Vagina (tissue), 2 donors: ENCODE data around the gene FRG1. TPM values are rescaled to one million over a fixed set of nuclear protein-coding genes. Genes with fewer than 3 reads are reported as not detected.
"Not testable (repeated sequence)": the region's sequence is repeated elsewhere in the genome, so short reads cannot be mapped to it uniquely, and the experiment has no call there.

Experiments
- DNase-seq, 2 donors: peaks; one replicate each; pipeline ENCODE4 v3.0.0-alpha.2; 2017; ENCODE audit errors: extremely low spot score in 2 of 2
- H3K27ac ChIP-seq: fragments of 200-600 bp; sonication (generic); one replicate; pipeline ENCODE4 v1.5.1; 2019
- H3K27me3 ChIP-seq: fragments of 200-600 bp; sonication (generic); one replicate; pipeline ENCODE4 v1.5.1; 2019
- H3K36me3 ChIP-seq, 2 donors: fragments of 200-600 bp; sonication (generic); one replicate each; pipeline ENCODE4 v1.5.1; 2017 to 2019
- H3K4me1 ChIP-seq: fragments of 200-600 bp; sonication (generic); one replicate; pipeline ENCODE4 v1.5.1; 2019
- H3K4me3 ChIP-seq, 2 donors: fragments of 200-600 bp; sonication (generic); 1 replicate in 1 of 2; 2 replicates in 1 of 2; pipeline ENCODE4 v1.5.1; 2016 to 2019
- H3K9me3 ChIP-seq: fragments of 200-600 bp; sonication (generic); one replicate; pipeline ENCODE4 v1.5.1; 2019
- POLR2A ChIP-seq, 2 donors: fragments of 450-650 bp; IDR thresholded peaks; one replicate each; pipeline ENCODE4 v1.6.1; 2017; ENCODE audit warnings: antibody characterized with exemption in 2 of 2, mild to moderate bottlenecking in 2 of 2, moderate library complexity in 2 of 2
- POLR2AphosphoS5 ChIP-seq, 2 donors: sonication (generic); formaldehyde crosslinking; IDR thresholded peaks; one replicate each; pipeline ENCODE4 v1.9.0; 2017; ENCODE audit warnings: antibody characterized with exemption in 2 of 2, mild to moderate bottlenecking in 2 of 2, low read depth in 1 of 2; ENCODE audit not compliant: insufficient read depth in 1 of 2
- intact Hi-C: fragments of 100-400 bp; cut with DNase I; formaldehyde crosslinking; loops from one replicate; pipeline ENCODE4 v1.15.1; 2023
- total RNA-seq: library from RNA; depleted of rRNA; stranded (reverse); fragments of >200 nt; gene quantifications from one replicate; pipeline ENCODE4 v1.2.3, GENCODE V29; 2016
- TF ChIP-seq, protein P1 (sequence below), 3 experiments: fragments of 450-650 bp in 2 of 3; fragments of 200-600 bp in 1 of 3; sonication (generic) in 1 of 3; IDR thresholded peaks; one replicate each; pipeline ENCODE4 v1.5.1; 2017 to 2019; ENCODE audit warnings: antibody characterized with exemption in 3 of 3, mild to moderate bottlenecking in 2 of 3, moderate library complexity in 2 of 3

The FRG1 gene
- total RNA-seq, 1 donor from 2014 or later, result 36.1 TPM

DNA sequence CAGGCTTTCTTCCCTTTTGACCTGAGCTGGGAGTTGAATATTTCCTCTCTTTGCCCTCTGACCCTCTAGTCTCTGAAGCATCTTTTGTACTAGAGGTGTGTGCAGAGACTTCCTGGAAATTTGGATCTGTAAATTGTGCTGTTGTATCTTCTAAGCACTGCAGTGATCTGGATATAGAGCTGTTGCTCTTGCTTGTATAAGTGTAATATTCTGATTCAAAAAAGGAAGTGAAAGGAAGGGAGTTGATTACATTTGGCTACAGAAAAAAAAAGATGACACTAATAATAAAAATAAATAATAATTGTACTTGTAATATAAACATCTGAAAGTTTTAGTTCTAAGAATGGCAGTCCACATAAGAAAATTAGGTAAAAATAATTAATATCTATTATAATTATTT is 33.0 kb downstream of the FRG1 start:
- H3K36me3 ChIP-seq, result no peaks in the 10 kb centered on the region
- H3K4me3 ChIP-seq, result no peak overlapping the region
- no peaks in the 10 kb centered on the region for H3K27me3 ChIP-seq
- TF ChIP-seq POLR2AphosphoS5 (IDR thresholded peaks at IDR 0.05; ENCODE audit: insufficient read depth in 1 of 2, low read depth in 1 of 2), result no peak
- TF ChIP-seq, protein P1, sequence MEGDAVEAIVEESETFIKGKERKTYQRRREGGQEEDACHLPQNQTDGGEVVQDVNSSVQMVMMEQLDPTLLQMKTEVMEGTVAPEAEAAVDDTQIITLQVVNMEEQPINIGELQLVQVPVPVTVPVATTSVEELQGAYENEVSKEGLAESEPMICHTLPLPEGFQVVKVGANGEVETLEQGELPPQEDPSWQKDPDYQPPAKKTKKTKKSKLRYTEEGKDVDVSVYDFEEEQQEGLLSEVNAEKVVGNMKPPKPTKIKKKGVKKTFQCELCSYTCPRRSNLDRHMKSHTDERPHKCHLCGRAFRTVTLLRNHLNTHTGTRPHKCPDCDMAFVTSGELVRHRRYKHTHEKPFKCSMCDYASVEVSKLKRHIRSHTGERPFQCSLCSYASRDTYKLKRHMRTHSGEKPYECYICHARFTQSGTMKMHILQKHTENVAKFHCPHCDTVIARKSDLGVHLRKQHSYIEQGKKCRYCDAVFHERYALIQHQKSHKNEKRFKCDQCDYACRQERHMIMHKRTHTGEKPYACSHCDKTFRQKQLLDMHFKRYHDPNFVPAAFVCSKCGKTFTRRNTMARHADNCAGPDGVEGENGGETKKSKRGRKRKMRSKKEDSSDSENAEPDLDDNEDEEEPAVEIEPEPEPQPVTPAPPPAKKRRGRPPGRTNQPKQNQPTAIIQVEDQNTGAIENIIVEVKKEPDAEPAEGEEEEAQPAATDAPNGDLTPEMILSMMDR (IDR thresholded peaks at IDR 0.05), result no peak
- TF ChIP-seq POLR2A (IDR thresholded peaks at IDR 0.05), result no peak
- H3K4me1 ChIP-seq, result no peaks in the 10 kb centered on the region
- intact Hi-C loops, result no loop called here
- no peak overlapping the region for H3K27ac ChIP-seq
- H3K9me3 ChIP-seq, result no peaks in the 10 kb centered on the region
- no peak for DNase-seq

DNA sequence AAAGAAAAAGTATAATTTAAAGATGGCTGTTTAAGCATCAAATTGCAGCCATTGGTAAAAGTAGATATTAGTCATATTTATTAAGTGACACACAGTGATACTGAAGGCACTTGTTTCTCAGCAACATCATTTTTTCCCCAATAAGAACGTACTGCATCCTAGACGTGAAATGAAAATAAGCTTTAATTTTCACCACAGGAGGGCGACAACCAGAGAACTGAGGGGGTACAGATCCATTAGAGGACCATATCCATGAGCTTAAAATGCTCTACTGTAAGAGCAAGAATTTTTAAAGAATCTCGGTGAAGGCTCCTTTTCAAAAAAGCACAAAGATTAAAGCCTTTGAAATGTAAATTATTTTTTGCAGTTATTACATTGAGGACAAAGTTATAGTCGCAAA is 33.4 kb downstream of the FRG1 start:
- TF ChIP-seq POLR2A (IDR thresholded peaks at IDR 0.05), result no peak
- H3K27me3 ChIP-seq, result no peaks in the 10 kb centered on the region
- H3K9me3 ChIP-seq, result no peaks in the 10 kb centered on the region
- no peak for DNase-seq
- H3K4me1 ChIP-seq, result no peaks in the 10 kb centered on the region
- no peak overlapping the region for H3K27ac ChIP-seq
- intact Hi-C loops, result no loop called here
- H3K36me3 ChIP-seq, result no peaks in the 10 kb centered on the region
- no peak overlapping the region for H3K4me3 ChIP-seq

DNA sequence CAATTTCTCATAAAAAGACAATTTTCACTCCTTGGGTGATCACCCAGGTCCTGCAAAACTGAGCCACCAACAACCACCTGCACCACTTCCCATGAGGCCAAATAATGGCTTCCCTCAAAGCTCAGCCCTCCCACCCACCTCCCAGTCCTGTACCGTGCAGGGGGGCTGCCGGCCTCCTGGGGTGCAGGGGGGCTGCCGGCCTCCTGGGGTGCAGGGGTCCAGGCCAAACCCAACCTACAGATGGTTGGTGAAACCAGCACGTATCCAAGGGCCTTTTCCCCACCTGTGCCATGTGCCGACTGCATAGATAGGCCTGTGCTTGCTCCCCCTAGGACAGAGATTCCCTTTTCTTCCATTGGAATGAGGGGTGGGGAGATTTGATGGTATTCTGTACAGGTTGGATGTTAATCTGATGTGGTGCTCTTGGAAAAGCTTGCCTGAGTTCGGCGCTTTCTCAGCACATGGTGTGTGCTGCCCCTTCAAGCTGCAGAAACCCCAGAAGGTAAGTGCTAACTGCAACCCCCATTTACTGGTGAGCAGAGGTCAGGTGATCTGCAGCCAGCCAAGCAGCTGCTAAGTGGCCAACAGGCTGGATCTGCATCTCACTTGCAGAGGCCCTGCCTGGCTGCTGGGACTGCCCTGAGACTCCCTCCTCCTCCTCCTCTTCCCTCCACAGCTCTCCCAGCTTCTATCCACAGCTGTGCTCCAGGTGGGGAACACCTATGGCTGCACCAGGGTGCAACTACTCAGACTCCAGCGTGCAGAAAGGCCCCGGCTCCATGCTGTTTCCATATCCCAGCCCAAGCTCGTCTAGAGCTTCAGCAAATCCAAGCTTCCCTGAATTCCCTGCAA is 38.8 kb downstream of the FRG1 start:
- Histone ChIP-seq H3K4me1 (no peaks in the 10 kb centered on the region), H3K27me3 (no peaks in the 10 kb centered on the region), H3K27ac (no peak overlapping the region), H3K4me3 (no peak overlapping the region), H3K36me3 (no peaks in the 10 kb centered on the region), H3K9me3 (no peaks in the 10 kb centered on the region)
- TF ChIP-seq POLR2A (IDR thresholded peaks at IDR 0.05) (no peak), POLR2AphosphoS5 (IDR thresholded peaks at IDR 0.05; ENCODE audit: insufficient read depth in 1 of 2, low read depth in 1 of 2) (no peak)
- TF ChIP-seq, protein P1 (IDR thresholded peaks at IDR 0.05), result no peak
- intact Hi-C loops, result no loop called here
- DNase-seq, result no peak

DNA sequence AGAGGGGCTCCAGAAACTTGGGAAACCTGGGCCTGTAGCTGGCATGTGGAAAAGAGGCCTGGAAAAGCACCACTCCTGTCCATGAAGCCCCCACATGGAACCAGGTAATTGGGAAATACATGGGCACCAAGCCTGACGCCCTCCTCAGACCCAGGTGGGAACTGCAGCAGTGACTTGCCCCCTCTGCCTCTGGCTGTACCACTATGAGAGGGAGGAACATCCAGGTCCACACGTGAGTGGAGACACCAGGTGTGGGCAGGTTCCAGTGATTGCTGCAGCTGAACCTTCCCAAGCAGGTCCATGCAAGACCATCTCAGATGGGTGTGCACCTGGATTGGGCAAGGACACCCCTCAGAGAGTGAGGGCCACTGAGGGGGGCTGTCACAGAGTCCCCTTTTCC is 39.6 kb downstream of the FRG1 start:
- intact Hi-C loops, H3K4me3 ChIP-seq, DNase-seq, H3K4me1 ChIP-seq, H3K9me3 ChIP-seq, H3K36me3 ChIP-seq, H3K27ac ChIP-seq, H3K27me3 ChIP-seq: not testable (repeated sequence)

DNA sequence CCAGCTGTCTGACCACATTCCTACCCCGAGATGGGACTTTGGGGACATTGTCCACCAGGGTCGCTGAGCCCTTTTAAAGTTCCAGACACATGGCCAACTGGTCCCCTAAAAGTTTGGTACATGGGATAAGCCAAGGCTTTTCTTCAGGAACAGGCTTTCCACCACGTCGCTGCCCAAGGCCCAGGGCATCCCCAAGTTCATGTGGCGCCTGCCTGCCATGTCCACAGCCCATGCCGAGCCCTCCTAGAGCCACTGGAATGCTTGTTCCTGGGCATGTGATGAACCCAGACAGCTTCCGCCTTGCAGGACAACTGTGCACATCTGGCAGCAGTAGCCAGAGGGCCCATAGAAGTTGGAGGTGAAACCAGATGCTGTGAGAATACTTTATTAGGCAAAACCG is 41.3 kb downstream of the FRG1 start:
- H3K36me3 ChIP-seq, result no peaks in the 10 kb centered on the region
- intact Hi-C loops, result no loop called here
- TF ChIP-seq, protein P1 (IDR thresholded peaks at IDR 0.05), result no peak
- TF ChIP-seq POLR2A (IDR thresholded peaks at IDR 0.05), result no peak
- no peak for TF ChIP-seq POLR2AphosphoS5 (IDR thresholded peaks at IDR 0.05; ENCODE audit: insufficient read depth in 1 of 2, low read depth in 1 of 2)
- DNase-seq, result no peak
- H3K4me1 ChIP-seq, result no peaks in the 10 kb centered on the region
- no peak overlapping the region for H3K4me3 ChIP-seq
- no peaks in the 10 kb centered on the region for H3K9me3 ChIP-seq
- no peak overlapping the region for H3K27ac ChIP-seq
- H3K27me3 ChIP-seq, result no peaks in the 10 kb centered on the region

DNA sequence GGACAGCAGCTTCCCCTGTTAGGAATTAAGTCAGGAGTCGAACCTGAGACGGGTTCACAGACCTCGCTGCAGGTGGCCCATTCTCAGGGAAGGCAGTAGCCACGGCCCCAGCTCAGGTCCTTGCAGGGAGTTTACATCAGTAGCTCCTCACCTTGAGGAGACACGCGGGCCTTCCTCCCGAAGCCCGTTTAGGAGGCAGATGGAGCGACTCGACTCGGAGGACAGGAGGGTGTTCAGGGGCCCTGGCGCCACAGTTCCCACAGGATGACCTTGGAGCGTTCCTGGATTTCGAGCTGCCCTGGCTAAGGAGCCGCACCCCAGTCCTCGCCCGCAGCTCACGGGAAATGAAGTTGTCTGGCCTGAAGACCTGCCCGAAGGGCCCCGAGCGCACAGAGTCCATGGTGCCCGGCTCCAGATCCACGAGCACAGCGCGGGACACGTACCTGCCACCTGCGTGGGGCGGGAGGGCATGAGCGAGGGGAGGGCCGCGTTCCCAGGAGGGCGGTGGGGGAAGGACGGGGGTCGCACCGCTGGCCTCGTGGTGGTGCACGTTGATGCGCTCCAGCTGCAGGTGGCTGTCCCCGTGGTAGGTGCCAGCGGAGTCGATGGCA is 43.3 kb downstream of the FRG1 start:
- H3K9me3 ChIP-seq, H3K27me3 ChIP-seq, H3K4me1 ChIP-seq, intact Hi-C loops, H3K36me3 ChIP-seq, H3K27ac ChIP-seq, H3K4me3 ChIP-seq, DNase-seq: not testable (repeated sequence)

DNA sequence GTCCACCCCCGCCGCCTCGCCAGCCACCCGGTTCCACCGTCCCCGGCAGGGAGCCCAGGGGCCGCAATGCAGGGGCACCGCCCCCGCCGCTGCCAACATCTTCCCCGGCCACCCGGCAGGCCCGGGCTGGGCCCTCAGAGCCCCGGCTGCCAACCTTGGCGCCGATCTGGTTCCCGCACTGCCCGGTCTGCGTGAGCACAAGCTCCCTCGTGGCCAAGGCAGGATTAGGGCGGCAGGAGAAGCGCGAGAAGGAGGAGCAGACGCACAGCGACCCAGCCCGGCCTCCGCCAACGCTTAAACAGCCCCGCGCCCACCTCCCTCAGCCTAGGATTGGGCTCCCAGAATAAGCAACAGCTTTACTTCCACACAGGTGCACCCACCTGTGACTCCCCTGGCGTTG is 44.0 kb downstream of the FRG1 start:
- H3K9me3 ChIP-seq, H3K27me3 ChIP-seq, H3K4me3 ChIP-seq, intact Hi-C loops, DNase-seq, H3K27ac ChIP-seq, H3K36me3 ChIP-seq, H3K4me1 ChIP-seq: not testable (repeated sequence)

DNA sequence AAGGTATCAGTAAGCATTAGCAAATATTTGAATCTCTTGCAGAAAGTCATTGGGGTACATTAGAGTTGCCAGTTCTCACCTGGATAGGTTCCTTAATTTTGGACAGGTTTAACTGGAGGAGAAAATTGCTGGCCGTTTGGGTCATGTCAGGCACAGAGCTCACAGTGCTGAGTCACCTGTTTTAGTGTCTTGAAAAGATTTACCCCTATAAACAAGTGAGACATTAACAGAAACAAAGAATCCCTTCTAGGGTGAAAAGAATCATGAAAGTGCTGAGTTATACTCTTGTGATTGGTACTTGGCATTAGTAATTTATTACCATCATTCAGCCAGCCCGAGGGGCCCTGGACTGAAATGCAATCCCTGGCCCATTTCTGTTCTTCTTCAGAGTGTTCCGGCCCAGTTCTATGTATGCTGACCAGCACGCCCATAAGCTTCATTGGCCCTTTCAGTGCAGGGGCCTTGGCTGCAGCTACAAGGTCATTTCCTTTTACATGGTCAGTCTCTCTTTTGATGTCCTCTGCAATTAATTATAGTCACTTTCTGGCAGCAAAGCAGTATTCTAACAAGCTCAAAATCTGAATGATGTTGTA is 45.1 kb downstream of the FRG1 start:
- intact Hi-C loops, H3K4me1 ChIP-seq, H3K4me3 ChIP-seq, H3K27me3 ChIP-seq, H3K36me3 ChIP-seq, DNase-seq, H3K27ac ChIP-seq, H3K9me3 ChIP-seq: not testable (repeated sequence)
